GM18511 (cell line): ENCODE results near the gene MR1.
A peak's percentile ranks its signal among the peaks of the same experiment; 100 is the strongest.

Experiments used
- ATAC-seq: cut with Tn5 transposase; IDR thresholded peaks from one replicate; pipeline ENCODE4 v1.9.1; 2021; ENCODE audit warnings: mild to moderate bottlenecking, moderate library complexity; ENCODE audit not compliant: unreplicated experiment

Gene MR1

GRCh38 chr1:181062836-181063428, 29.1 kb downstream of the MR1 start:
- peak; percentile 81 for ATAC-seq

DNA sequence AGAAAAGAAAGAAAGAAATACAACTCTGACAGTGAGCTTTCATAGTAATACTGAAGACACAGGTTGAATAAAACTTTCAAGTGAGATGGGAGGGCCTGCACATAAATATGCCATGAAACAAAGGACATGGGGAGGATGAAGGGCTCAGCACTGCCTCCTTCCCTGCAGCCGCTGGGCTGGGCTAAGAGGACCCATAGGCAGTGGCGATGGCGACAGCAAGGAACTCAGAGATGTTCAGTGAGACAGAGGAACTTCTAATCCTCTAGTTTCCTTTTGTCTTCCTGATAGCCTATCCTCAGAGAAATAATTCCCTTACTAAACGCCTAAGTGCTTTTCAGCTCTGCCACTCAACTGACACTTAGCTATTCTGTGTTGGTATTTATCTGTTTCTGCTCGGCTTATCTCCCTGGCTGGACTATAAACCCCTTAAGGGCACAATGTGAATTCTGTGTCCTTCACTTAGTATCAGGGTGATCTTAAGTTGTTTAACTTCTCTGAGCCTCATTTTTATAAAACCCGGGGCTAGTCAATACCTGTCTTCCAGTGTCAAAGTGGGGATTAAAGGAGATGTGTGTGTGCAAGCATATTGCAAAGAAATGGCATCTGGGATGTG, 30.3 kb downstream of the MR1 start:
- ATAC-seq, result no peak

GRCh38 chr1:181064702-181065101, 30.9 kb downstream of the MR1 start:
- no peak for ATAC-seq

- no peak for ATAC-seq
Measured at GRCh38 chr1:181073638-181074037, 39.9 kb downstream of the MR1 start.

DNA sequence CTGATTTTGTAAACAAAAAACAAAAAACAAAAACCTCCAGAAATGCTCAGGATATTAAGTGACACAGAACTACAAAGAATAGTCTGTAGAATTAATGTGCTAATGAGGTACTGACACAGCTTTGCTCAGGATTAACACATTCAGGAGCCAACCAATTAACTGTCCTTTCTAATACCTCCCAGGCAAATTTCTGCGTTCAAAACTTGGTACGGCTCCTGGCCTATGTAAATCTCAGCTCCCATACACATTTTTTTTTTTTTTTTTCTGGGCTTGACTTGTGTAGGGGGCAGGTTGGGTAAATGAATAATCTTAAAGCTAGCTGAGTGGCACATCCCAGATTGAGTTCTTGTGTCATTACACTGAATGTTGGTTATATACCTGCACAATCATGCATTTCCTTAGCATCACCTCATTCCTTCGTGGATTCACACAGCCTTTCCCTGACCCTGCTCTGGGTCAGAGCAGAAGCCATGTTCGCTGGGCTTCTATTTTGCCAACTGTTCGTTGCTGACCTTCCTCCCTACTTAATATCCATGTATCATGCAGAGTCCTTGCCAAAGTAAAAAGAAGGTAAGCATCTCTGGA, 42.1 kb downstream of the MR1 start:
- no peak for ATAC-seq

GRCh38 chr1:181076852-181077251, 43.1 kb downstream of the MR1 start:
- ATAC-seq, result no peak

- no peak for ATAC-seq
Measured at GRCh38 chr1:181077576-181078242, 43.9 kb downstream of the MR1 start.

DNA sequence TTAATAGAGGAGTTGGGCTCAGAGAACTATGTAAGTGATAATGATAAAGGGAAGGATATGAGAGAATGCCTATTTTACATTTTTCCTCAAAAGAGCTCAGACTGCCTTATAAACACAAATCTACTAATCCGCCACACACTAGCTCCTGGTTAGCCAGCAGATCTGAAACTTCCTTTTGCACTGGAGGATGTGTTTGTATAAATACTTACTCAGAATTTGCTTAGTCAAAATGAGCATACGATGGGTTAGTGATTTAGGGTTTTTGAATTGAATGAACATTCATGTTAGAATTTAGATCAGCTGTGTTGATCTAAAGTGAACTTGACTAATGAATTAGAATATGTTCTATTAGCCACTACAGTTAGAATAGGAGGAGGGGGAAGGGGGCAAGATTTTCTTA, 45.6 kb downstream of the MR1 start:
- ATAC-seq, result no peak

GRCh38 chr1:181079920-181080319, 46.1 kb downstream of the MR1 start:
- no peak for ATAC-seq

- no peak for ATAC-seq
Measured at GRCh38 chr1:181080556-181080955, 46.8 kb downstream of the MR1 start.

- no peak for ATAC-seq
Measured at GRCh38 chr1:181081395-181081794, 47.6 kb downstream of the MR1 start.

DNA sequence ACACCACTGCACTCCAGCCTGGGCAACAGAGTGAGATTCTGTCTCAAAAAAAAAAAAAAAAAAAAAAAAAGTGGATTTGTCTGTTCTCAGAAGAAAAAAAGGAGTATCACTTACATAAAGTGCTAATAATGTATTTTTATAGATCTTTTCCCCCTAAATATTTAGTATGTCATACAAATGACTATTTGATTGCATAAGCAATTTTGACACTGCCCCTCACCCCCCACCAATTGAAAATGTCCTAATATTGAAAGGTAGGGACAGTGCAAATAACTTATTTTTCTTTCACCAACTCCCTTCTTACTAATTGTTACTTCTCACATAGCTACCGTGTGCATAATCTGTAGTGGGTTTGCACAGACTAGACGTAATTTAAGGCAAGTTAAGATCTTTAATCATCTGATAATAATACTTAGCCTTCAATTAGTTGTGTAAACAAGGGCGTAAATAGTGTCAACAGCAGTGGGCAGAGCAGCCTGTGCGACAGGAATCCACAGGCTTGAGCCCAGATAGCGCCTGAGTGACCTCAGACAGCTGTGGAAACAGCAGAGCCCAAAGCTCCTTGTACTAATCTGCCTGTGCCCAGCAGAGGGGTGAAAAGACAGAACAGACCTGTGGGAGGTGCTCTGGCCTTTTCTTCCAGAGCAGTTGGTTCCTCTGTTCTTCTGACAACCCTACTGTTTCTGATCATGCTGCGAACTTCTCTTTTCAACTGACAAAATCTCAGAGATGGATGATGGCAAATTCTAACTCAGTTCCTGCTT, 50.2 kb downstream of the MR1 start:
- peak; percentile 50 for ATAC-seq

- no peak for ATAC-seq
Measured at GRCh38 chr1:181084606-181084969, 50.8 kb downstream of the MR1 start.

GRCh38 chr1:181086091-181086490, 52.3 kb downstream of the MR1 start:
- ATAC-seq, result no peak

GRCh38 chr1:181086926-181087325, 53.1 kb downstream of the MR1 start:
- ATAC-seq, result no peak

DNA sequence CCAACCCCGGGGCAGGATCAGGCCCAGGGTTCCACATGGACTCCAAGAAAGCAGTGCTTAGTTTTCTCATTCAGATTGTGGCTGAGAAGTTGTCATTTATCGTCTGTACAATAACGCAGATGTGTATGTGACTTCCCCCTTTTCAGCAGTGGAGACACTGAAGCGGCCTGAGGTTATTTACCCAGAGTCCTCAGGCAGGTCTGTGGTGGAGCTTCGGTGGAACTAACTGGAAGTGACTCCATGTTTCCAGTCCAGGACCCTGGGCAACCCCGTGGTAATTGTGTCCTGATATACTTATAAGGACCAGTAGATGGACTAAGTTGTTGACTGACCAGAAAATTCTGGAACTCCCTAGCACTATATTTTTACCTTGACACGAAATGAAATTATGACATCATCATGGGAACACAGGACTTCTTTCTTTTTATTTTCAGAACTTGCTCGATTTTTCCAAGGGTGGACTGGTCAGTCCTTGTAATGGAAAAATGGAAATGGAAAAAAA, 53.7 kb downstream of the MR1 start:
- peak; percentile 20 for ATAC-seq

GRCh38 chr1:181088079-181089016, 54.6 kb downstream of the MR1 start, which contains the start of gene IER5:
Gene IER5 (plus strand): TSS chr1:181088700. CDS start chr1:181088903, 203 bp downstream.
- peak; percentile 69 for ATAC-seq

- peak; percentile 5 for ATAC-seq
Measured at GRCh38 chr1:181089017-181089675, 55.4 kb downstream of the MR1 start.
